Adrenal gland (tissue), 12 donors: ENCODE results near the gene TEX44. TPM values are rescaled to one million over a fixed set of nuclear protein-coding genes. Genes with fewer than 3 reads are reported as not detected.

Experiments used
- DNase-seq, 7 donors: peaks; one replicate each; pipeline ENCODE4 v3.0.0-alpha.2; 2019 to 2020
- H3K27ac ChIP-seq, 5 donors: fragments of 200-600 bp; sonication (generic) in 4 of 5; 1 replicate in 3 of 5; 2 replicates in 2 of 5; pipeline versions ENCODE4 v1.5.1 to v1.8.0; 2016 to 2020; ENCODE audit warnings: mild to moderate bottlenecking in 1 of 5
- H3K27me3 ChIP-seq: fragments of 200-600 bp; 2 replicates; pipeline ENCODE4 v1.8.0; 2021
- H3K36me3 ChIP-seq, 2 donors: fragments of 200-600 bp; replicated peaks in 1 of 2; 1 replicate in 1 of 2; 2 replicates in 1 of 2; pipeline versions ENCODE4 v1.5.1 to v1.8.0; 2018 to 2022
- H3K4me1 ChIP-seq, 2 donors: fragments of 200-600 bp; replicated peaks in 1 of 2; 1 replicate in 1 of 2; 2 replicates in 1 of 2; pipeline versions ENCODE4 v1.5.1 to v1.8.0; 2018 to 2021
- H3K4me3 ChIP-seq, 4 donors: fragments of 200-600 bp; sonication (generic) in 3 of 4; one replicate each; pipeline ENCODE4 v1.5.1; 2016 to 2018
- H3K9me3 ChIP-seq, 3 donors: fragments of 200-600 bp; sonication (generic) in 1 of 3; replicated peaks in 1 of 3; 1 replicate in 2 of 3; 2 replicates in 1 of 3; pipeline versions ENCODE4 v1.5.1 to v1.8.0; 2016 to 2021
- CTCF ChIP-seq, 6 experiments: fragments of 450-650 bp in 4 of 6; fragments of 200-600 bp in 2 of 6; sonication (generic) in 1 of 6; IDR thresholded peaks; 1 replicate in 5 of 6; 2 replicates in 1 of 6; pipeline versions ENCODE4 v1.5.1 to v1.8.0; 2016 to 2021; ENCODE audit warnings: antibody characterized with exemption in 6 of 6, mild to moderate bottlenecking in 2 of 6, moderate library complexity in 1 of 6
- POLR2A ChIP-seq, 2 donors: fragments of 450-650 bp; IDR thresholded peaks; one replicate each; pipeline ENCODE4 v1.6.1; 2017; ENCODE audit warnings: antibody characterized with exemption in 2 of 2, mild to moderate bottlenecking in 2 of 2, moderate library complexity in 1 of 2
- WGBS, 4 donors: extraction: QIAGEN DNeasy Blood & Tissue Kit in 2 of 4; methylation state at CpG; one replicate each; pipeline versions ENCODE4 v1.1.5 to v1.1.7; 2013 to 2017; 5-methylcytosine and 5-hydroxymethylcytosine counted together
- intact Hi-C, 2 donors: fragments of 100-400 bp; cut with DNase I; formaldehyde crosslinking; loops; one replicate each; pipeline versions ENCODE4 v1.14.1 to v1.15.0; 2022 to 2023
- polyA plus RNA-seq, 3 donors: library from polyadenylated mRNA; stranded (reverse); fragments of 200-250 nt in 2 of 3; fragments of 350-450 nt in 1 of 3; fragmentation: Illumina TruSeq in 1 of 3; extraction: RNeasy Lipid Tissue Mini Kit (QIAGEN cat#74804) in 1 of 3; gene quantifications; one replicate each; pipeline ENCODE4 v1.2.3, GENCODE V29; 2013 to 2014
- total RNA-seq, 9 donors: library from RNA; depleted of rRNA in 4 of 9; stranded (reverse); fragments of >200 nt in 4 of 9; fragments of 120-200 nt in 1 of 9; fragmentation: NEBNext Ultra II Directional in 1 of 9; extraction: Animal tissue kit (Norgen Biotek cat#: 25700) in 1 of 9; gene quantifications; one replicate each; pipeline versions ENCODE4 v1.1.0 to v1.2.4, GENCODE V29; 2013 to 2023
- donor health status: healthy with polysubstance abuse.
- donor health status: Bipolar disorder and iron deficiency.
- donor health status: DM: yes; HTN: yes; CAD: no.
- donor health status: DM: no; HTN: no; CAD: no.
- donor health status: DM: no; HTN: no; CAD: no.
- donor health status: DM: yes; HTN: yes; CAD: no.

TEX44 gene
- total and polyA plus RNA-seq, 12 donors = not detected

- no peaks in the 10 kb centered on the region for H3K27me3 ChIP-seq
- no peaks in the 10 kb centered on the region for H3K36me3 ChIP-seq
- no peaks in the 10 kb centered on the region for H3K9me3 ChIP-seq
- intact Hi-C loops = no loop called here
- no peak overlapping the region for H3K4me3 ChIP-seq
- peaks cover 34 to 35% of the 10 kb centered on the region in 2 donors for H3K4me1 ChIP-seq
- TF ChIP-seq POLR2A (IDR thresholded peaks at IDR 0.05) = no peak
- TF ChIP-seq CTCF (IDR thresholded peaks at IDR 0.05) = no peak
- WGBS, 4 donors = 91 to 94% (median 91%) methylated on average over 4 of the region's 4 CpGs
- H3K27ac ChIP-seq = no peak overlapping the region
- no peak for DNase-seq
These were observed 23.6 kb downstream of the TEX44 start for GRCh38 chr2:231616296-231616695.

DNA sequence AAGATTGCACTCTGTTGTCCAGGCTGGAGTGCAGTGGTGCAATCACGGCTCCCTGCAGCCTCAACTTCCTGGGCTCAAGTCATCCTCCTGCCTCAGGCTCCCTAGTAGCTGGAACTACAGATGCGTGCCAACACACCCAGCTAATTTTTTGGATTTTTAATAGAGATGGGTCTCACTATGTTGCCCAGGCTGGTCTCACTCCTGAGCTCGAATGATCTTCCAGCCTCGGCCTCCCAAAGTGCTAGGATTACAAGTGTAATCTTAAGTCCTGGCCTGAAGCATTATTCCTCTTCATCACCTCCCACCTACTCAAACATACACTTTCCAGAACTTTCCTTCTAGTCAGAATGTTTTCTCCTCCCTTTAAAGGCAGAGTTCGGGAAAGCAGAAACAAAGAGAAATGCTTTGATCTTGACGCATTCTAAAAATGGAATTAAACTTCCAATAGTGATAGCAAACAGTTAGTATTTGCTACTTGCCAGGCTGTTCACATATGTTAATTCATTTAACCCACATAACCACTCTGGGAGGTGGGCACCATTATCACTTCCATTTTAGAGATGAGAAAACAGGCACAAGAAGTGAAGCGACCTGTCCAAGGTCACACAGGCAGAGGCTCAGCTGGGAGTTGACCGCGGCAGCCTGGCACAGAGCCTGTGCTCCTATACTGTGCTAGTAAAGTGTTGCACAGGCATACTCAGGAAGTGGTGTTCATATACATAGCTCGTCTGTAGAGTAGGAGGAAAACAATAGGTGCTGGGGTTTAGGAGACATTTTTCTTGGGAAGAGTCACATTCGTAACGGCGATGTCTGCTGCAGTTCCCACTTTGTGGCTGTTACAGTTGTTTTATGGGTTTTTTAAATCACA lies 24.6 kb downstream of the TEX44 start:
- Histone ChIP-seq H3K36me3 (no peaks in the 10 kb centered on the region), H3K27ac (peak overlapping the region in 1 of 5 donors; percentile 11), H3K9me3 (no peaks in the 10 kb centered on the region), H3K27me3 (no peaks in the 10 kb centered on the region), H3K4me3 (no peak overlapping the region), H3K4me1 (peaks cover 26 to 27% of the 10 kb centered on the region in 2 donors)
- TF ChIP-seq POLR2A (IDR thresholded peaks at IDR 0.05) (no peak), CTCF (IDR thresholded peaks at IDR 0.05) (no peak)
- WGBS, 4 donors = 50 to 58% (median 55%) methylated on average over 13 of the region's 13 CpGs
- DNase-seq = peak in 2 of 7 donors; percentile 35 to 49
- intact Hi-C loops = no loop called here

DNA sequence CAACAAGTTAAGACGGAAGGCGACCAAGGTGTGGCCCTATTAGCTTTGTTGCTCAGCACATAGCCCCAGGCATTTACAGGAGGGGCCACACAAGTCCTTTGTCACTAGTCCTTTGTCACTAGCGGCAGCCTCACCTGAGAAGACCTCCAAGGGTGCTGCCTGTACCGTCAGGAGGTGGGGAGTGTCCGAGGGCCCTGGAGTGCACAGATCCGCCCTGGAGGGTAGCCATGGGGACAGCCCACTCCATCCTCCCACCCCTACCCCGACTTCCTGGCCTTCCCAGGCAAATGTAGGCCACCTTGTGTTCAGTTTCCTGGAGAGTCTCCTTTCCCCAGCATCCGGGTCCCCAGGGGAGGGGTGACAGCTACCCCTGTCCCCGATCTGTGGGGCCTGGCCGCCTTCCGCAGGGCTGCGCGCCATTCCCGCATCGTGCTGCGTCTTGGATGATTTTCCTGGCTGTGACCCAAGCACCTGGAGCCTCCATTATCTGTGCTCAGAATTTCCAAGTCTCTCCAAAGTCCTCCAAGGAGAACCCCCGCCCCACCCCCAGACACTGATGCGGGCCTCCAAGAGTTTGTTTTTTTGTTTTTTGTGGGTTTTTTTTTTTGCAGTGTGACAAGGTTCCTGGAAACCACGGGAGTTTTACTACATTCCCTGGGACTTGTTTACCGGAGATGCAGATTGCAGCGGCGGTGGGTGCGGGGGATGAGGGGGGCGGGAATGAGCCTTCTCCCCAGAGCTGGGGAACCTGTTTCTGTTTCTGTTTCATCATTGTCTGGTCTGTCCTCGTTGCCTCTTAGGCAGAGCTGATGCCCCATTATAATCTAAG lies 28.6 kb downstream of the TEX44 start:
- no peak for TF ChIP-seq CTCF (IDR thresholded peaks at IDR 0.05)
- no peak for TF ChIP-seq POLR2A (IDR thresholded peaks at IDR 0.05)
- Histone ChIP-seq H3K27me3 (no peaks in the 10 kb centered on the region), H3K36me3 (no peaks in the 10 kb centered on the region), H3K27ac (peak overlapping the region in 2 of 5 donors; percentile 21 to 25), H3K9me3 (no peaks in the 10 kb centered on the region), H3K4me3 (no peak overlapping the region), H3K4me1 (peaks cover 0 to 4% of the 10 kb centered on the region in 2 donors)
- 56 to 77% (median 62%) methylated on average over 20 to 25 of the region's 25 CpGs for WGBS, 4 donors
- DNase-seq = no peak
- intact Hi-C loops = no loop called here

DNA sequence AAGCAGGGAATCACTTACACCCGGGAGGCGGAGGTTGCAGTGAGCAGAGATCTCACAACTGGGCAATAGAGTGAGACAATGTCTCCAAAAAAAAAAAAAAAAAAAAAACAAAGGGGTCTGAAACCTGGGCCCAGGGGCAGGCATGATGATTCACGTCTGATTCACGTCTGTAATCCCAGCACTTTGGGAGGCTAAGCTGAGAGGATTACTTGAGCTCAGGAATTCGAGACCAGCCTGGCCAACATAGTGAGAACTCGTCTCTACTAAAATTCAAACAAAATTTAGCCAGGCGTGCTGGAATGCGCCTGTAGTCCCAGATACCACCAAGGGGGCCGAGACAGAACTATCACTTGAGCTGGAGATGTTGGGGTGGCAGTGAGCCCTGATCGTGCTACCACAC lies 30.3 kb downstream of the TEX44 start:
- no peak for DNase-seq
- no peaks in the 10 kb centered on the region for H3K9me3 ChIP-seq
- H3K27me3 ChIP-seq = no peaks in the 10 kb centered on the region
- H3K4me3 ChIP-seq = no peak overlapping the region
- no peaks in the 10 kb centered on the region for H3K36me3 ChIP-seq
- no peak for TF ChIP-seq POLR2A (IDR thresholded peaks at IDR 0.05)
- H3K4me1 ChIP-seq = peaks cover 0 to 7% of the 10 kb centered on the region in 2 donors
- intact Hi-C loops = no loop called here
- no peak overlapping the region for H3K27ac ChIP-seq
- WGBS, 4 donors = 91 to 94% (median 92%) methylated on average over 10 of the region's 10 CpGs
